WTC11 (cell line): ENCODE results near the gene HAND2. TPM values are rescaled to one million over a fixed set of nuclear protein-coding genes. Genes with fewer than 3 reads are reported as not detected.

Experiments
- ATAC-seq: fragments of 200-7000 bp; cut with Tn5 transposase; 2 replicates; pipeline ENCODE4 v1.10.0; 2021; ENCODE audit warnings: mild to moderate bottlenecking, moderate library complexity
- CTCF ChIA-PET: fragments of 300-600 bp; sonication (Branson Sonifier 250); formaldehyde crosslinking; loops from one replicate; lab custom pipeline; 2021; ENCODE audit warnings: antibody characterized with exemption; lab: Charles Lee
- POLR2A ChIA-PET: fragments of 350-600 bp; sonication (Branson Sonifier 250); formaldehyde crosslinking; loops from one replicate; lab custom pipeline; 2021; ENCODE audit warnings: antibody characterized with exemption; lab: Charles Lee
- DNase-seq: peaks from one replicate; pipeline ENCODE4 v3.0.0; 2021; ENCODE audit warnings: low spot score
- H3K27ac Mint-ChIP-seq: 2 replicates; pipeline ENCODE4 v1.8.0; 2021; ENCODE audit warnings: mixed read lengths
- H3K27me3 Mint-ChIP-seq: 2 replicates; pipeline ENCODE4 v1.8.0; 2021; ENCODE audit warnings: low read depth, mild to moderate bottlenecking, moderate library complexity, mixed read lengths
- H3K36me3 Mint-ChIP-seq: 2 replicates; pipeline ENCODE4 v1.8.0; 2021; ENCODE audit warnings: mixed read lengths
- H3K4me1 Mint-ChIP-seq: 2 replicates; pipeline ENCODE4 v1.8.0; 2022; ENCODE audit warnings: mixed read lengths
- H3K4me3 Mint-ChIP-seq: 2 replicates; pipeline ENCODE4 v1.8.0; 2021; ENCODE audit warnings: mild to moderate bottlenecking, moderate library complexity, mixed read lengths
- H3K9me3 Mint-ChIP-seq: 2 replicates; pipeline ENCODE4 v1.8.0; 2021; ENCODE audit warnings: mixed read lengths
- GTF2I ChIP-seq: fragments of 250-450 bp; sonication (Bioruptor Pico); conservative IDR thresholded peaks from 2 replicates; pipeline ENCODE4 v1.4.0; 2021; ENCODE audit warnings: mild to moderate bottlenecking
- HMGA2 ChIP-seq: fragments of 250-450 bp; sonication (Bioruptor Pico); IDR thresholded peaks from 2 replicates; pipeline ENCODE4 v1.4.0; 2021; ENCODE audit warnings: mild to moderate bottlenecking, moderate library complexity
- KAT7 ChIP-seq: sonication (generic); formaldehyde crosslinking; IDR thresholded peaks from 2 replicates; pipeline ENCODE4 v1.8.1; 2023; ENCODE audit warnings: missing genetic modification reagents, mild to moderate bottlenecking, borderline replicate concordance
- NR1H2 ChIP-seq: sonication (generic); formaldehyde crosslinking; IDR thresholded peaks from 2 replicates; pipeline ENCODE4 v1.9.0; 2021; ENCODE audit warnings: mild to moderate bottlenecking, moderate library complexity, missing genetic modification reagents
- SMAD4 ChIP-seq: sonication (generic); formaldehyde crosslinking; IDR thresholded peaks from 2 replicates; pipeline ENCODE4 v1.8.0; 2022; ENCODE audit warnings: mild to moderate bottlenecking, missing genetic modification reagents
- SOX15 ChIP-seq: fragments of 250-450 bp; sonication (Bioruptor Pico); IDR thresholded peaks from 2 replicates; pipeline ENCODE4 v1.9.0; 2021; ENCODE audit warnings: mild to moderate bottlenecking
- TEAD4 ChIP-seq: sonication (generic); formaldehyde crosslinking; IDR thresholded peaks from 2 replicates; pipeline ENCODE4 v1.8.0; 2022; ENCODE audit warnings: mild to moderate bottlenecking, missing genetic modification reagents
- ZBTB21 ChIP-seq: sonication (generic); formaldehyde crosslinking; IDR thresholded peaks from 2 replicates; pipeline ENCODE4 v1.8.1; 2023; ENCODE audit warnings: mild to moderate bottlenecking, missing genetic modification reagents, borderline replicate concordance
- ZNF121 ChIP-seq: sonication (generic); formaldehyde crosslinking; IDR thresholded peaks from 2 replicates; pipeline ENCODE4 v1.8.0; 2023; ENCODE audit warnings: missing genetic modification reagents
- ZNF317 ChIP-seq: sonication (generic); formaldehyde crosslinking; IDR thresholded peaks from 2 replicates; pipeline ENCODE4 v1.8.1; 2023; ENCODE audit warnings: low read depth, mild to moderate bottlenecking, moderate library complexity, missing genetic modification reagents, borderline replicate concordance
- ZNF416 ChIP-seq: fragments of 250-450 bp; sonication (Bioruptor Pico); IDR thresholded peaks from 2 replicates; pipeline ENCODE4 v1.9.0; 2021; ENCODE audit warnings: mild to moderate bottlenecking, inconsistent platforms
- total RNA-seq: library from RNA; stranded (reverse); gene quantifications from 3 replicates; pipeline ENCODE4 v1.2.3, GENCODE V29; 2021
- TF ChIP-seq, protein P1 (sequence below): sonication (generic); formaldehyde crosslinking; IDR thresholded peaks from 2 replicates; pipeline ENCODE4 v1.8.1; 2023; ENCODE audit warnings: mild to moderate bottlenecking, missing genetic modification reagents, moderate library complexity
- TF ChIP-seq, protein P2 (sequence below): sonication (generic); formaldehyde crosslinking; IDR thresholded peaks from 2 replicates; pipeline ENCODE4 v1.8.0; 2022; ENCODE audit warnings: mild to moderate bottlenecking, missing genetic modification reagents
- TF ChIP-seq, protein P3 (sequence below): sonication (generic); formaldehyde crosslinking; IDR thresholded peaks from 2 replicates; pipeline ENCODE4 v1.8.0; 2023; ENCODE audit warnings: mild to moderate bottlenecking, missing genetic modification reagents
- TF ChIP-seq, protein P4 (sequence below): sonication (generic); formaldehyde crosslinking; IDR thresholded peaks from 2 replicates; pipeline ENCODE4 v1.8.1; 2023; ENCODE audit warnings: mild to moderate bottlenecking, missing genetic modification reagents, moderate library complexity
- TF ChIP-seq, protein P5 (sequence below): fragments of 250-450 bp; sonication (Bioruptor Pico); IDR thresholded peaks from 2 replicates; pipeline ENCODE4 v1.9.0; 2021; ENCODE audit warnings: moderate library complexity, mild to moderate bottlenecking, inconsistent platforms, borderline replicate concordance
- TF ChIP-seq, protein P6 (sequence below): sonication (generic); formaldehyde crosslinking; IDR thresholded peaks from 2 replicates; pipeline ENCODE4 v1.8.0; 2022; ENCODE audit warnings: mild to moderate bottlenecking, missing genetic modification reagents
- TF ChIP-seq, protein P7 (sequence below): sonication (generic); formaldehyde crosslinking; IDR thresholded peaks from 2 replicates; pipeline ENCODE4 v1.8.1; 2023; ENCODE audit warnings: mild to moderate bottlenecking, missing genetic modification reagents

HAND2 gene
- total RNA-seq, 1 experiment from 2014 or later = 0.13 TPM

DNA sequence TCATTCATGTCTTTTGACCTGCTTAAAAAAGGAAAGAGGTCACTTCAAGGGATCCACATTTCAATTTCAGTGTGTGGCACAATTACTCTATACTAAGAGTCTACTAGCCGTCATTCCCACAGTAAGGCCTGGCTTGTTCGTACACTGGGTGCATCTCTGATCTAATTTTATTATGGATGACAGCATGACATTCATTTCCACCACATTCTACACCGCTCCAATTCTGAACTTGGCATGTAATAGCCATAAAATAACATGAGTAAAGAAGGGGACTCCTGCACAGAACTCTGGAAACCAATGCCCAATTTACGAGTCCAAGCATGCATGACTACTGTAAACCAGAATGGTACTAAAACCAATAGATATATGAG is 51.1 kb downstream of the HAND2 start (continued):
- TF ChIP-seq, protein P1, sequence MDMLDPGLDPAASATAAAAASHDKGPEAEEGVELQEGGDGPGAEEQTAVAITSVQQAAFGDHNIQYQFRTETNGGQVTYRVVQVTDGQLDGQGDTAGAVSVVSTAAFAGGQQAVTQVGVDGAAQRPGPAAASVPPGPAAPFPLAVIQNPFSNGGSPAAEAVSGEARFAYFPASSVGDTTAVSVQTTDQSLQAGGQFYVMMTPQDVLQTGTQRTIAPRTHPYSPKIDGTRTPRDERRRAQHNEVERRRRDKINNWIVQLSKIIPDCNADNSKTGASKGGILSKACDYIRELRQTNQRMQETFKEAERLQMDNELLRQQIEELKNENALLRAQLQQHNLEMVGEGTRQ (CRISPR knock-in tag) = no peak
- TF ChIP-seq SMAD4 (CRISPR knock-in tag) (no peak), ZNF121 (CRISPR knock-in tag) (no peak), SOX15 (CRISPR knock-in tag) (no peak)

DNA sequence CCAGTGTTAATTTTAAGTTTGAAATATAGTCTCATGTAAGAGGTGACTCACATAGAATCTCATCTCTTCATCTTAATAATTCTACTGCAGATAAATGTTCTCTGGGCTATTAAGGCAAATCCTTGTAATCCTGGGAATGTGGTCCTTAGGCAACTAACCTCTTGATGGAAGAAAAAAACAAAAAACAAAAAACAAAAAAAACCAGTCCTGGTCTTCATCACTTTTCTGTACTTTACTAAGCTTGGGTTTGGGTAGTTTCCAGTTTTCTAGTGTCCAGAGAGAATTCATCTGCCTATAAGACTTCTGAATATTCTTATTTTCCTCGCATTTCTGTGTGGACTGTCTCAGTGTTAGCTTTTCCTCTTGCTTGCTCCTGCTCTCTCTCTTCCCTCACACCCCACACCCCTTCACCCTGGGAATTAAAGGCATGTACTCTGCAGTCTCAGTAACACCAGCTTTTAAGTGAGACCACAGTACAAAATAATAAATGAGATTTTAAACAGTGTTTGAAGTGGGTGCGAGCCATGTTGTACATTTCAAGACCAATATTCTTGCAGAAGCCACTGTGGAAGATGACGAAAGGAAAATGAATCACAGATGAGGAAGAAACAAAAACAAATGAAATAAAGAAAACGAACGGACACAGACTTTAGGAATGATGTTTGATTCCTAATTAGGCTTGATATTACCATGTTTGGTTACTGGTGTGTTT is 51.7 kb downstream of the HAND2 start:
- Mint-ChIP-seq H3K27me3 (no peaks in the 10 kb centered on the region), H3K4me3 (no peak overlapping the region), H3K36me3 (no peaks in the 10 kb centered on the region), H3K4me1 (peaks cover 3% of the 10 kb centered on the region), H3K9me3 (0 out of 2 replicates have a peak, but pooled peaks cover 3% of the 10 kb centered on the region), H3K27ac (no peak overlapping the region)
- DNase-seq (no peak), ATAC-seq (no peak)
- TF ChIP-seq, protein P2, sequence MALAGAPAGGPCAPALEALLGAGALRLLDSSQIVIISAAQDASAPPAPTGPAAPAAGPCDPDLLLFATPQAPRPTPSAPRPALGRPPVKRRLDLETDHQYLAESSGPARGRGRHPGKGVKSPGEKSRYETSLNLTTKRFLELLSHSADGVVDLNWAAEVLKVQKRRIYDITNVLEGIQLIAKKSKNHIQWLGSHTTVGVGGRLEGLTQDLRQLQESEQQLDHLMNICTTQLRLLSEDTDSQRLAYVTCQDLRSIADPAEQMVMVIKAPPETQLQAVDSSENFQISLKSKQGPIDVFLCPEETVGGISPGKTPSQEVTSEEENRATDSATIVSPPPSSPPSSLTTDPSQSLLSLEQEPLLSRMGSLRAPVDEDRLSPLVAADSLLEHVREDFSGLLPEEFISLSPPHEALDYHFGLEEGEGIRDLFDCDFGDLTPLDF (CRISPR knock-in tag) = no peak
- TF ChIP-seq, protein P1 (CRISPR knock-in tag) = no peak
- TF ChIP-seq HMGA2 (CRISPR knock-in tag) = no peak
- TF ChIP-seq, protein P3, sequence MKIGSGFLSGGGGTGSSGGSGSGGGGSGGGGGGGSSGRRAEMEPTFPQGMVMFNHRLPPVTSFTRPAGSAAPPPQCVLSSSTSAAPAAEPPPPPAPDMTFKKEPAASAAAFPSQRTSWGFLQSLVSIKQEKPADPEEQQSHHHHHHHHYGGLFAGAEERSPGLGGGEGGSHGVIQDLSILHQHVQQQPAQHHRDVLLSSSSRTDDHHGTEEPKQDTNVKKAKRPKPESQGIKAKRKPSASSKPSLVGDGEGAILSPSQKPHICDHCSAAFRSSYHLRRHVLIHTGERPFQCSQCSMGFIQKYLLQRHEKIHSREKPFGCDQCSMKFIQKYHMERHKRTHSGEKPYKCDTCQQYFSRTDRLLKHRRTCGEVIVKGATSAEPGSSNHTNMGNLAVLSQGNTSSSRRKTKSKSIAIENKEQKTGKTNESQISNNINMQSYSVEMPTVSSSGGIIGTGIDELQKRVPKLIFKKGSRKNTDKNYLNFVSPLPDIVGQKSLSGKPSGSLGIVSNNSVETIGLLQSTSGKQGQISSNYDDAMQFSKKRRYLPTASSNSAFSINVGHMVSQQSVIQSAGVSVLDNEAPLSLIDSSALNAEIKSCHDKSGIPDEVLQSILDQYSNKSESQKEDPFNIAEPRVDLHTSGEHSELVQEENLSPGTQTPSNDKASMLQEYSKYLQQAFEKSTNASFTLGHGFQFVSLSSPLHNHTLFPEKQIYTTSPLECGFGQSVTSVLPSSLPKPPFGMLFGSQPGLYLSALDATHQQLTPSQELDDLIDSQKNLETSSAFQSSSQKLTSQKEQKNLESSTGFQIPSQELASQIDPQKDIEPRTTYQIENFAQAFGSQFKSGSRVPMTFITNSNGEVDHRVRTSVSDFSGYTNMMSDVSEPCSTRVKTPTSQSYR (CRISPR knock-in tag) = no peak
- TF ChIP-seq, protein P4, sequence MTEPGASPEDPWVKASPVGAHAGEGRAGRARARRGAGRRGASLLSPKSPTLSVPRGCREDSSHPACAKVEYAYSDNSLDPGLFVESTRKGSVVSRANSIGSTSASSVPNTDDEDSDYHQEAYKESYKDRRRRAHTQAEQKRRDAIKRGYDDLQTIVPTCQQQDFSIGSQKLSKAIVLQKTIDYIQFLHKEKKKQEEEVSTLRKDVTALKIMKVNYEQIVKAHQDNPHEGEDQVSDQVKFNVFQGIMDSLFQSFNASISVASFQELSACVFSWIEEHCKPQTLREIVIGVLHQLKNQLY (CRISPR knock-in tag) = no peak
- TF ChIP-seq ZBTB21 (CRISPR knock-in tag) = no peak
- no peak for TF ChIP-seq ZNF416 (CRISPR knock-in tag)
- no peak for TF ChIP-seq TEAD4
- TF ChIP-seq, protein P5, sequence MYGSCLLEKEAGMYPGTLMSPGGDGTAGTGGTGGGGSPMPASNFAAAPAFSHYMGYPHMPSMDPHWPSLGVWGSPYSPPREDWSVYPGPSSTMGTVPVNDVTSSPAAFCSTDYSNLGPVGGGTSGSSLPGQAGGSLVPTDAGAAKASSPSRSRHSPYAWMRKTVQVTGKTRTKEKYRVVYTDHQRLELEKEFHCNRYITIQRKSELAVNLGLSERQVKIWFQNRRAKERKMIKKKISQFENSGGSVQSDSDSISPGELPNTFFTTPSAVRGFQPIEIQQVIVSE (CRISPR knock-in tag) = no peak
- no peak for TF ChIP-seq ZNF317 (CRISPR knock-in tag)
- TF ChIP-seq GTF2I = no peak
- TF ChIP-seq, protein P6, sequence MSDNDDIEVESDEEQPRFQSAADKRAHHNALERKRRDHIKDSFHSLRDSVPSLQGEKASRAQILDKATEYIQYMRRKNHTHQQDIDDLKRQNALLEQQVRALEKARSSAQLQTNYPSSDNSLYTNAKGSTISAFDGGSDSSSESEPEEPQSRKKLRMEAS (CRISPR knock-in tag) = no peak
- no peak for TF ChIP-seq SOX15 (CRISPR knock-in tag)
- TF ChIP-seq KAT7 (CRISPR knock-in tag) = no peak
- no peak for TF ChIP-seq NR1H2 (CRISPR knock-in tag)
- TF ChIP-seq, protein P7, sequence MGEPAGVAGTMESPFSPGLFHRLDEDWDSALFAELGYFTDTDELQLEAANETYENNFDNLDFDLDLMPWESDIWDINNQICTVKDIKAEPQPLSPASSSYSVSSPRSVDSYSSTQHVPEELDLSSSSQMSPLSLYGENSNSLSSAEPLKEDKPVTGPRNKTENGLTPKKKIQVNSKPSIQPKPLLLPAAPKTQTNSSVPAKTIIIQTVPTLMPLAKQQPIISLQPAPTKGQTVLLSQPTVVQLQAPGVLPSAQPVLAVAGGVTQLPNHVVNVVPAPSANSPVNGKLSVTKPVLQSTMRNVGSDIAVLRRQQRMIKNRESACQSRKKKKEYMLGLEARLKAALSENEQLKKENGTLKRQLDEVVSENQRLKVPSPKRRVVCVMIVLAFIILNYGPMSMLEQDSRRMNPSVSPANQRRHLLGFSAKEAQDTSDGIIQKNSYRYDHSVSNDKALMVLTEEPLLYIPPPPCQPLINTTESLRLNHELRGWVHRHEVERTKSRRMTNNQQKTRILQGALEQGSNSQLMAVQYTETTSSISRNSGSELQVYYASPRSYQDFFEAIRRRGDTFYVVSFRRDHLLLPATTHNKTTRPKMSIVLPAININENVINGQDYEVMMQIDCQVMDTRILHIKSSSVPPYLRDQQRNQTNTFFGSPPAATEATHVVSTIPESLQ (CRISPR knock-in tag) = no peak
- ChIA-PET POLR2A (no interaction called here), CTCF (interaction anchor here (0.7 to 0.9 kb wide), 2 partner anchors 56 to 274 kb away, joined by 3 read pairs; no protein-coding TSS in a partner anchor)
